ENCODE data around the gene SEMA3G.

SEMA3G gene

GRCh38 chr3:52440249-52440551 lies 4.7 kb downstream of the SEMA3G start:
- no peaks in the 10 kb centered on the region for H3K9me3 ChIP-seq (ENCODE audit: insufficient read depth, low read length)
- TF ChIP-seq ZNF274 (IDR thresholded peaks at IDR 0.05; ENCODE audit: low read depth, low read length): no peak
- no peak for TF ChIP-seq YY1 (IDR thresholded peaks at IDR 0.05; ENCODE audit: insufficient read depth, insufficient read length)
- no peak for TF ChIP-seq SUZ12 (IDR thresholded peaks at IDR 0.05; ENCODE audit: extremely low read depth, insufficient read depth, insufficient read length)
- no peaks in the 10 kb centered on the region for H3K27me3 ChIP-seq (ENCODE audit: insufficient read depth, insufficient read length)
- H3K4me3 ChIP-seq (ENCODE audit: insufficient read length, low read depth): no peak overlapping the region
- DNase-seq (ENCODE audit: low read depth, low spot score): no peak
- peaks cover 9% of the 10 kb centered on the region for H3K4me1 ChIP-seq (ENCODE audit: insufficient read depth, insufficient read length)
- peaks cover 5% of the 10 kb centered on the region for H3K36me3 ChIP-seq (ENCODE audit: insufficient read depth, insufficient read length, low read length)
- H3K9ac ChIP-seq (ENCODE audit: insufficient read length, low read depth): no peak overlapping the region

DNA sequence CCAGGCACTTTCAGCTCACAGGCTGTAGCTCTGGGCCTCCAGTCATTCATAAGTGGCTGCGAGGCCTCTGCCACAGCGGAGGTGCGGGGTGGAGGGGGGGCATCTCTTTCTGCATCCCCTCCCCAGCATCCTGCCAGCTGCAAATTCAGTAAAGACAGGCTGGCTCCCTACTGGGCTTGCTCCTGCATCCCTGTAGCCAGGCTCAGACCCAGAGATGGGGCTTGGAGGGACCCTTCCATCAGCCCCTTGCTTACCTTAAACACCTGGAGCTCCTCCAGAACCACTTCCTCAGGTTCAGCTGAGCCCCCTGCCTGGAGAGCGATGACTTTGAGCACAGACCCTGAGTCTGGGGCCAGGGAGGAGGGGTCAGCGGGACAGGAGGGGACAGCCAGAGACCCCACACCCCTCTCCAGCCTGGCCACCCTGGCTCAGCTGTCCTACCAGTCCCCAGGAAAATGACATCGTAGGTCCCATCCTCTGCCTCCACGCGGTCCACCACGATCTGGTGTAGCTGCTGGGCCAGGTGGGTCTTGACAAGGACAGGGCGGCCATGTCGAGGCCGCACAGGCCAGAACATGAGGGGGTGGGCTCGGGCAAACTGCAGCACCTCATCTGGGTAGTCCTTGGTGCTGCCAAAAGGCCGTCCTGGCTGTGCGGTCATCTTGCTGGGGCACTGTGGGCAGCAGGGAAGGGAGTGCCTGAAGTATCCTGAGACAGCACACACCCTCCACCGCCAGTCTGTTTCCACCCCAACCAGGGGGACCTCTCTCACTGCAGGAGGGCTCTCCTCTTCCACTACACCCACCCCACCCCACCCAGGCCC lies 5.3 kb downstream of the SEMA3G start:
- TF ChIP-seq ZNF274 (IDR thresholded peaks at IDR 0.05; ENCODE audit: low read depth, low read length) (no peak), YY1 (IDR thresholded peaks at IDR 0.05; ENCODE audit: insufficient read depth, insufficient read length) (no peak), SUZ12 (IDR thresholded peaks at IDR 0.05; ENCODE audit: extremely low read depth, insufficient read depth, insufficient read length) (no peak)
- H3K9ac ChIP-seq (ENCODE audit: insufficient read length, low read depth): no peak overlapping the region
- no peaks in the 10 kb centered on the region for H3K9me3 ChIP-seq (ENCODE audit: insufficient read depth, low read length)
- DNase-seq (ENCODE audit: low read depth, low spot score): no peak
- peaks cover 5% of the 10 kb centered on the region for H3K4me1 ChIP-seq (ENCODE audit: insufficient read depth, insufficient read length)
- peaks cover 5% of the 10 kb centered on the region for H3K36me3 ChIP-seq (ENCODE audit: insufficient read depth, insufficient read length, low read length)
- H3K27me3 ChIP-seq (ENCODE audit: insufficient read depth, insufficient read length): no peaks in the 10 kb centered on the region
- no peak overlapping the region for H3K4me3 ChIP-seq (ENCODE audit: insufficient read length, low read depth)

DNA sequence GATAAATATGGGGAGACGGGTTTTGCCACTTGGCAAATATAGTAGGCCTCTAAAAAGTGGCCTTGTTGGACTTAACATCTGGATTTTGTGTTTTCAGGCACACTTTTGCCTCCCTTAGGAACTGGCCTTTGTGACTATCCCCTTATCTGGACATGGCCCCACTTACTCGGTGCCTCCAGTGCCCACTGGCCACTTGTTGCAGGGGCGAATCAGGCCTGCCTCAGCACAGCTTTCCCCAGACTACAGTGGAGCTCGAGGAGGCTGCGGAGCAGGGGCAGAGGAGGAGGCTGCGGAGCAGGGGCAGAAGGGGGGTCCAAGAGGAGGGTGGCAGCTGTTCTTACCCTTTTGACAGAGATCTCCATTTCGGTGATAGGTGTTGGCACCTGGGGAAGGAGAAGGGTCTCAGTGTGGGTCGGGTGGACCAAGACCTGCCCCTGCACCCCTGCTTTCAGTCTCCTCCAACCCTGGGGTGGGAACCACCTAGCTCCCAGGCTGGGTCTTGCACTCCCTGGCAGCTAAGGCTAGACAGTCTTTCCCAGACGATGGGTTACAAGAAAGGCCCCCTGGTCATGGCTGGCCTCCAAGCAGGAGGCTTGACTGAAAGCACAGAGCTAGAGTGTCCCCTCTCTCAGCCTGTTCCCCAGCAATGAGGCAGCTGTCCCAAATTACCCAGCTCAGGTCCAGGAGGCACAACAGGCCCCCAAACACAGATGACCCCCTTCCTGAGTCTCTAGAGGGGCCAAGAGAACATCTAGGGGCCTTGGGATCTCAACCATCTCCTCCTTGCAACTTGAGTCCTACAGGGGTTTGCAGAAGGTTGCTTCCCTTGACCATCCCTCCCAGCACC lies 6.1 kb downstream of the SEMA3G start:
- Histone ChIP-seq H3K4me1 (ENCODE audit: insufficient read depth, insufficient read length) (no peaks in the 10 kb centered on the region), H3K4me3 (ENCODE audit: insufficient read length, low read depth) (no peak overlapping the region), H3K9me3 (ENCODE audit: insufficient read depth, low read length) (no peaks in the 10 kb centered on the region), H3K9ac (ENCODE audit: insufficient read length, low read depth) (no peak overlapping the region), H3K36me3 (ENCODE audit: insufficient read depth, insufficient read length, low read length) (peaks cover 5% of the 10 kb centered on the region), H3K27me3 (ENCODE audit: insufficient read depth, insufficient read length) (no peaks in the 10 kb centered on the region)
- DNase-seq (ENCODE audit: low read depth, low spot score): no peak
- TF ChIP-seq SUZ12 (IDR thresholded peaks at IDR 0.05; ENCODE audit: extremely low read depth, insufficient read depth, insufficient read length): no peak
- TF ChIP-seq YY1 (IDR thresholded peaks at IDR 0.05; ENCODE audit: insufficient read depth, insufficient read length): no peak
- no peak for TF ChIP-seq ZNF274 (IDR thresholded peaks at IDR 0.05; ENCODE audit: low read depth, low read length)

DNA sequence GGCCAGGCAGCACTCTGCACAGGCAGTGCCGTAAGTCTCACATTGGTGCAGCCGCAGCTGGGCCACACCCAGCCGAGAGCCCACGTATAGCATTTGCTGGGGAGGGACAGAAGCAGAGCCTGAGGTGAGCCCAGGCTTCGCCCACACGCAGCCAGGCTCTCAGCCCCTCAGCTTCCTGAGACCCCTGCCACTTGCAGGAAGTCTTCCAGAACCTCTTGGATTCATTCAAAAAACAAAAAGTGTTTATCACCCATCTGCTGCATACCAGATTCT lies 6.9 kb downstream of the SEMA3G start:
- H3K27me3 ChIP-seq (ENCODE audit: insufficient read depth, insufficient read length): no peaks in the 10 kb centered on the region
- peaks cover 5% of the 10 kb centered on the region for H3K36me3 ChIP-seq (ENCODE audit: insufficient read depth, insufficient read length, low read length)
- no peaks in the 10 kb centered on the region for H3K9me3 ChIP-seq (ENCODE audit: insufficient read depth, low read length)
- DNase-seq (ENCODE audit: low read depth, low spot score): no peak
- H3K4me3 ChIP-seq (ENCODE audit: insufficient read length, low read depth): no peak overlapping the region
- no peak overlapping the region for H3K9ac ChIP-seq (ENCODE audit: insufficient read length, low read depth)
- H3K4me1 ChIP-seq (ENCODE audit: insufficient read depth, insufficient read length): peaks cover 2% of the 10 kb centered on the region
- TF ChIP-seq ZNF274 (IDR thresholded peaks at IDR 0.05; ENCODE audit: low read depth, low read length) (no peak), YY1 (IDR thresholded peaks at IDR 0.05; ENCODE audit: insufficient read depth, insufficient read length) (no peak), SUZ12 (IDR thresholded peaks at IDR 0.05; ENCODE audit: extremely low read depth, insufficient read depth, insufficient read length) (no peak)

DNA sequence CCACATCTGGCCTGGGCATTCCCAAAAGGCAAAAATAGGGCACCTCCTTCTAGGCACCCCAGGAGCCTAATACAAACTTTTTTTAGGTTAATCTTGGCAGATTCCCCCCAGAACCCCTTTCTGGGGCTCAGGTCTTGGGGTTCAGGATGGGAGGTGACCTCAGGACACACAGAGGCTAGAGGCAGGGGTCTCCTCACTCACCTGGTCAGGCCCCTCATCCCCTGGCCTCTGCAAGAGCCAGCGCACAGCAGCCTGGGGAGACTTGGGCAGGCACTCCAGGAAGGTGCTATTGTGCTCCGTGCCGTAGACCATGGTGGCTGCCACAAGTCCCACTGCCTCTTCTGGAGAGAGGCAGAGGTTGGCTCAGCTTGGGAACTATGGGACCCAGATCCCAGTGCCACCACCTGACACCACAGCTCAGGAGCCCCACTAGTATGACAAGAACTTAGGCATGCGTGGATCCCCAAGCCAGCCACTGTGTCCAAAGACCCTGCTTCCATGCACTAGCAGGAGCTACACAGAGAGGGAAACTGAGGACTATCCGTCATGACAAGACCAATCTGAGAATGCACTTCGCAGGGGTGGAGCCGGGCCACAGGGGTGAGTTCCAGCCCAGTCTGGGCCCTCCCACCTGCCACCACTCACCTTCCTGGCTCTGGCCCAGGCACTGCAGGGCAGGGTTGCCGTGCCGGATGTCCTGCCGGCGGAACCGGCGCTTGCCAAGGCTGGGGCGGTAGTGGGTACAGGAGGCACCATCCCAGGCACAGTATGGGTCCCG lies 7.4 kb downstream of the SEMA3G start:
- TF ChIP-seq YY1 (IDR thresholded peaks at IDR 0.05; ENCODE audit: insufficient read depth, insufficient read length) (no peak), SUZ12 (IDR thresholded peaks at IDR 0.05; ENCODE audit: extremely low read depth, insufficient read depth, insufficient read length) (no peak), ZNF274 (IDR thresholded peaks at IDR 0.05; ENCODE audit: low read depth, low read length) (no peak)
- Histone ChIP-seq H3K27me3 (ENCODE audit: insufficient read depth, insufficient read length) (no peaks in the 10 kb centered on the region), H3K4me3 (ENCODE audit: insufficient read length, low read depth) (no peak overlapping the region), H3K9ac (ENCODE audit: insufficient read length, low read depth) (no peak overlapping the region), H3K9me3 (ENCODE audit: insufficient read depth, low read length) (no peaks in the 10 kb centered on the region), H3K36me3 (ENCODE audit: insufficient read depth, insufficient read length, low read length) (peaks cover 5% of the 10 kb centered on the region), H3K4me1 (ENCODE audit: insufficient read depth, insufficient read length) (peaks cover 2% of the 10 kb centered on the region)
- no peak for DNase-seq (ENCODE audit: low read depth, low spot score)

- TF ChIP-seq SUZ12 (IDR thresholded peaks at IDR 0.05; ENCODE audit: extremely low read depth, insufficient read depth, insufficient read length) (no peak), YY1 (IDR thresholded peaks at IDR 0.05; ENCODE audit: insufficient read depth, insufficient read length) (no peak), ZNF274 (IDR thresholded peaks at IDR 0.05; ENCODE audit: low read depth, low read length) (no peak)
- Histone ChIP-seq H3K4me1 (ENCODE audit: insufficient read depth, insufficient read length) (peaks cover 2% of the 10 kb centered on the region), H3K9me3 (ENCODE audit: insufficient read depth, low read length) (no peaks in the 10 kb centered on the region), H3K9ac (ENCODE audit: insufficient read length, low read depth) (no peak overlapping the region), H3K36me3 (ENCODE audit: insufficient read depth, insufficient read length, low read length) (peaks cover 5% of the 10 kb centered on the region), H3K27me3 (ENCODE audit: insufficient read depth, insufficient read length) (no peaks in the 10 kb centered on the region), H3K4me3 (ENCODE audit: insufficient read length, low read depth) (no peak overlapping the region)
- no peak for DNase-seq (ENCODE audit: low read depth, low spot score)
These were observed 8.3 kb downstream of the SEMA3G start for GRCh38 chr3:52436500-52437149.
